GM21367 (cell line): ENCODE data around the gene SEPTIN14.
"Not testable (repeated sequence)": the region's sequence is repeated elsewhere in the genome, so short reads cannot be mapped to it uniquely, and the experiment has no call there.

ENCODE experiments used
- ATAC-seq: cut with Tn5 transposase; IDR thresholded peaks from one replicate; pipeline ENCODE4 v1.9.1; 2021; ENCODE audit not compliant: unreplicated experiment

The SEPTIN14 gene

GRCh38 chr7:55862652-55863051 lies at the start of gene SEPTIN14:
SEPTIN14 (minus strand) TSS chr7:55862752; CDS start chr7:55861996, 756 bp downstream.
- not testable (repeated sequence) for ATAC-seq

- peak; percentile 91 for ATAC-seq
These were observed 41.6 kb upstream of the SEPTIN14 start for GRCh38 chr7:55903985-55904759.

DNA sequence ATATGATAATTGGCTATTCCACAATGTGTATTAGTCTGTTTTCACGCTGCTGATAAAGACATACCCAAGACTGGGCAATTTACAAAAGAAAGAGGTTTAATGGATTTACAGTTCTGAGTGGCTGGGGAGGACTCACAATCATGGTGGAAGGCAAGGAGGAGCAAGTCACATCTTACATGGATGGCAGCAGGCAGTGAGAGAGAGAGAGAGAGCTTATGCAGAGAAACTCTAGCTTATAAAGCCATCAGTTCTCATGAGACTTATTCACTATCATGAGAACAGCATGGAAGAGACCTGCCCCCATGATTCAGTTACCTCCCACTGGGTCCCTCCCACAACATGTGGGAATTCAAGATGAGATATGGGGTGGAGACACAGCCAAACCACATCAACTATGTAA lies 38.5 kb upstream of the SEPTIN14 start:
- ATAC-seq: not testable (repeated sequence)

GRCh38 chr7:55898287-55898686 lies 35.7 kb upstream of the SEPTIN14 start:
- no peak for ATAC-seq

DNA sequence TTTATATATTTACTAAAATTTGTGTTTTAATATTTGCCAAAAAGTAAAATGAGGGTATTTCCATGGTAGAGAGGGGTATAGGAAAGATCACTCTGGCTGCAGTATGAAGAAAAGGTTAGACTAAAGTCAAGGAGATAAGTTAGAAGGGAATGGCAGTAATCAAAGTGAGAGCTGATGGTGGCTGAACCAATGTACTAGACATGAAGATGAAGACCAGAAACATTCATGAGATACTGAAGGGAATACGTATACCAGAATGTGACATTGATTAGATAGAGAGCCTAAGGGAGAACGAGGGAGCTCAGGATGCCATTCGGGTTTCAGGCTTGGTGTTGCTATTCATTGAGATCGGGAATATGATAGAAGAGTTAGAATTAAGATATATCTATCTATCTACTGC lies 32.5 kb upstream of the SEPTIN14 start:
- ATAC-seq: no peak

DNA sequence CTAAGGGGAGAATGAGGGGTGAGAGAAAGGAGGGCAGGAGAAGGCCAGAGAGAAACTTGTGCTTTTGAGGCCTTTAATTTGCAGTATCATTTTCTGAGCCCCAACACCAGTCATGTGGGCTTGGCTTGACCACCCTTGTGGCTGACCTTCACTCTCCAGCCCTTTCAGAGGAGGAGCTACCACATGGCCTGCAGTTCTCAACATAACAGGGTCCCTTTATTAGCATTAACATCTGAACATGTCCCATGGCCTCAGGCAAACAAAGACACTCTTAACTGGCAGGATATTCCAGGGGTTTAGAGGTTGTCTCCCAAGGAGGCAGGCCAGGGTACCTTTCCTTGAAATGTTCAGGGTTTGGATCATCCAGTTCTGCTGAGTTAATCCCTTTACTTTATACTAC lies 31.4 kb upstream of the SEPTIN14 start:
- no peak for ATAC-seq

DNA sequence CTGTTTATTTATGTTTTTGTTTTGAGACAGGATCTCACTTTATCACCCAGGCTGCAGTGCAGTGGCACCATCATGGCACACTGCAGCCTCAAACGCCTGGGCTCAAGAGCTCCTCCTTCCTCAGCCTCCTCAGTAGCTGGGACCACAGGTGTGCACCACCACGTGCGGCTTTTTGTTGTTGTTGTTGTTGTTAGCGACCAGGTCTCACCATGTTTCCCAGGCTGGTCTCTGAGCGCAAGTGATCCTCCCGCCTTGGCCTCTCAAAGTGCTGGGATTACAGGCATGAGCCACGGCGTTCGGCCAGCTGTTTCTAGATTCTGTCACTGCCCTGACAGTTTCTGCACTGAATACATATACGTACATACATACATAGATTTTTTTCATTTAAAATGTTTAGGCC lies 25.8 kb upstream of the SEPTIN14 start:
- not testable (repeated sequence) for ATAC-seq

GRCh38 chr7:55887821-55888247 lies 25.3 kb upstream of the SEPTIN14 start:
- no peak for ATAC-seq

GRCh38 chr7:55884321-55884720 lies 21.8 kb upstream of the SEPTIN14 start:
- no peak for ATAC-seq

DNA sequence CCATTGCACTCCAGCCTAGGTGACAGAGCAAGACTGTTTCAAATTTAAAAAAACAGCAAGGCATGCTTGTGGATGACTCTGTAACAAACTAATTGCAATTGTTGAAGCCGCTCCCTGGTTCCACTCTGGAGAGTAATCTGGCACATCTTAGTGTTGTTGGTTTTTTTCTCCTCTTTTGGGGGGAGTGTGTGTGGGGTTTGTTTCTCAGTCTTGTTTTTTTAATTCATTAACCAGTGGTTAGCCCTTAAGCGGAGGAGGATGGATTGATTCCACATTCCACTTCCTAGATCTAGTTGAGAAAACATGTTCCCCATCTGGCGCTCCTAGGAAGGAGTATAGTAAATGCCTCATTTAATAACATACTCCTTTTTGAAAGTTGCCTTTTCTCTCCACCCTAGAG lies 16.1 kb upstream of the SEPTIN14 start:
- no peak for ATAC-seq

DNA sequence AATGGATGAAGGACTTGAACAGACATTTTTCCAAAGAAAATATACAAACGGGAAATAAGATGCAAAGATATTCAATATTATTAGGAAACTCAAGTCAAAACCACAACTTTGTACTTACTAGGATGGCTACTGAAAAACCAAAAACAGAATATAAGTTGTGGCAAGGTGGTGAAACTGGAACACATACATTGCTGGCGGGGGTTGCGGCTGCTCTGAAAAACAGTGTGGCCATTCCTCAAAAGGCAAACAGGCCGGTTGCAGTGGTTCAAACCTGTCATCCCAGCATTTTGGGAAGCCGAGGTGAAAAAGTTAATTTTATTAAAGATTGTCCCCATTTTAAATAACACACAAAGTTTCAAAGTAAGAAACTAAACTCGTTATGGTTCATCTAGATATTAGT lies 14.8 kb upstream of the SEPTIN14 start:
- no peak for ATAC-seq

DNA sequence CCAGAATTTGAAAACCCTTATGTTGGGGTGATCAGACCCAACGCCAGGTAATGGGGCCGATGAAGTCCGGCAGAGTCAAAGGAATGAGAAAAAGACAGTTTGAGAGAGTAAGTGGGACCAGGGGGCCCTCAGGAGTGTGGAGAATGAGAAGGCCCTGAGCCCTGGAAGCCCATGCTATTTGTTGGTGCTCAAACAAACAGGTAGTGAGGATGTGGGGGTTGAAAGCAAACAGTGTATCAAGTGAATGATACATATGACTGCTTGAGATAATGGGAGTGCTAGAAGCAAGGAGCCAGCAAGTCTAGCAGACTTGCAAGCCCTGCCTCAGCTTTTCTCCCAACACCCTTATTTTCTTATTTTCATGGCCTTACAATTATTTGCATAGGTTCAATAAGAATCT lies 11.2 kb upstream of the SEPTIN14 start:
- no peak for ATAC-seq

- no peak for ATAC-seq
These were observed 9.5 kb upstream of the SEPTIN14 start for GRCh38 chr7:55871932-55872485.

GRCh38 chr7:55868989-55869388 lies 6.4 kb upstream of the SEPTIN14 start:
- not testable (repeated sequence) for ATAC-seq

- ATAC-seq: not testable (repeated sequence)
These were observed 17.4 kb downstream of the SEPTIN14 start for GRCh38 chr7:55845164-55845563.

DNA sequence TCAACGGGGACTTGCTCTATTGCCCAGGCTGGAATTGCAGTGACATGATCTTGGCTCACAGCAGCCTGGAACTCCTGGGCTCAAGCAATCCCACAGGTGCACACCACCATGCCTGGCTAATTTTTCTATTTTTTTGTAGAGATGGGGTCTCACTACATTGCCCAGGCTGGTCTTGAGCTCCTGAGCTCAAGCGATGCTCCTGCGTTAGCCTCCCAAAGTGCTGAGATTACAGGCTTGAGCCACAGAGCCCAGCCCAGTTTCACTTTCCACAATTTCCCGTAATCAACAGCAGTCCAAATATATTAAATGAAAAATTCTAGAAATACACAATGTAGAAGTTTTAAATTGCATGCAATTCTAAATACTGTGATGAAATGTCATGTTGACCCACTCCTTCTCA lies 24.0 kb downstream of the SEPTIN14 start:
- ATAC-seq: no peak

DNA sequence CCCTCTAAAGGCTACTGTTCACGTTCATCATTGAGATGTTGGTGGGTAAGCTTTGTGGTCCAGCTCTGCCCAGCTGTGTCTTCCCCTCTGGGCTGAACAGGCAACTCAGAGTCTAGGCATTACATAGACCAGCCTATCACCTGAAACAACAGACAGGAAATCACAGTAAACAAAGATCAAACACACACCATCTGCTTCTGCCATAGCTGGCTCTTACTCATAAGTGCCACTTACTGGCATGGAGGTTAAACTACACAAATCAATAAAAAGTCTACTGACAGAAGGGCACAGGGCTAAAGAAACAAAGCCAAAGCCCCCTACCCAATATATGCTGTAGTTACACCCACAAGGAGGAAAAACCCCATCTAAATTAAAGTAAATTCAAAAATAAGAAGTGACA lies 35.0 kb downstream of the SEPTIN14 start:
- ATAC-seq: no peak

DNA sequence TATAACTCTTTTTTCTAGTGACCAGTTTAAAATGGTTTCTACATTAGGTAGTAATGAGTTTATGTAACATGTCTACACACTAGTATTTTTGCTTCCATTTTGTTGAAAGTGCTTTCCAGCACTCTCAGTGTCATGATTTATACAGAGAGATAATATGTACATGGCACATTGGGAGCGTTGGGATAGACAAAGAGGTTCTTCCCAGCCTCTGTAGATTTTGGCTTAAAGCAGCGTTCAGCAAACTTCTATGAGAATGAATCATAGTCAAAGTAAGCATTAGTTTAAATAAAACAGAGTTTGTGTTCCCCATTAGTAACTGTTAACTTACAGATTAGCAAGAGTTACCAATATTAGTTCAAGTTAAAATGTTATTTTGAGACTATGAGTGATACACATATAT lies 43.9 kb downstream of the SEPTIN14 start:
- no peak for ATAC-seq

- ATAC-seq: not testable (repeated sequence)
These were observed 65.3 kb downstream of the SEPTIN14 start for GRCh38 chr7:55797260-55797659.

DNA sequence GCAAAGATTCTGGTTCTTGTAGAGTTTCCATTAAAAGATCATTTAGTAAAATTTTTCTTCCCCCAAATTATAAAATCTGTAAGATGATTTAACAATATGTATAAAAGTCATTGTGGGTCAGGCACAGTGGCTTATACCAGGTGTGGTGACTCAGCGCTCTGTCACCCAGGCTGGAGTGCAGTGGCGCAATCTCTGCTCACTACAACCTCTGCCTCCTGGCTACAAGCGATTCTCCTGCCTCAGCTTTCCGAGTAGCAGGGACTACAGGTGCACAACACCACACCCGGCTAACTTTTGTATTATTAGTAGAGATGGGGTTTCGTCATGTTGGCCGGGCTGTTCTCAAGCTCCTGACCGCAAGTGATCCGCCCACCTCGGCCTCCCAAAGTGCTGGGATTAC lies 68.0 kb downstream of the SEPTIN14 start:
- ATAC-seq: no peak

DNA sequence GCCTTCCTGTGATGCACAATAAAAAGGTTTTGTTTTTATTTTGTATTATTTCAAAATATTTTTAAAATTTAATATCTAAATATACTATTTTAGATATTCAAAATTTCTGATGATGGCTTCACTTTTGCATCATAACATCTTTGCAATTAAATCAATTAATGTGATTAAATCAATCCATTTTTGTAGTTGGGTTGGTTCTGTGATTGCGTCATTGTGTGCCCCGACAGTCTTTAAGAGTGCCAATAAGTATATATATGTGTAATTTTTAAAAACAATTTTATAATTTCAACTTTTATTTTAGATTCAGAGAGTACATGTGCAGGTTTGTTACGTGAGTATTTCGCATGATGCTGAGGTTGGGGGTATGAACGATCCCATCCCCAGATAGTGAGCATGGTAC lies 70.5 kb downstream of the SEPTIN14 start:
- ATAC-seq: no peak

DNA sequence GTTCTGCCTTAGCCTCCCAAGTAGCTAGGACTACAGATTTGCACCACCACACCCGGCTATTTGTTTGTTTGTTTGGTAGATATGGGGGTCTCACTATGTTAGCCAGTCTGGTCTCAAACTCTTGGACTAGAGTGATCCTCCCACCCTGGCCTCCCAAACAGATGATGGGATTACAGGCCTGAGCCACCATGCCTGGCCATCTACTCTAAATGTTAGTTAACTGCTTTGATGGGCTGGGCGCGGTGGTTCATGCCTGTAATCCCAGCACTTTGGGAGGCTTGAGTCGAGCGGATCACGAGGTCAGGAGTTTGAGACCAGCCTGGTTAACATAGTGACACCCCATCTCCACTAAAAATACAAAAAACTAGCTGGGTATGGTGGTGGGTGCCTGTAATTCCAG lies 74.8 kb downstream of the SEPTIN14 start:
- ATAC-seq: no peak

DNA sequence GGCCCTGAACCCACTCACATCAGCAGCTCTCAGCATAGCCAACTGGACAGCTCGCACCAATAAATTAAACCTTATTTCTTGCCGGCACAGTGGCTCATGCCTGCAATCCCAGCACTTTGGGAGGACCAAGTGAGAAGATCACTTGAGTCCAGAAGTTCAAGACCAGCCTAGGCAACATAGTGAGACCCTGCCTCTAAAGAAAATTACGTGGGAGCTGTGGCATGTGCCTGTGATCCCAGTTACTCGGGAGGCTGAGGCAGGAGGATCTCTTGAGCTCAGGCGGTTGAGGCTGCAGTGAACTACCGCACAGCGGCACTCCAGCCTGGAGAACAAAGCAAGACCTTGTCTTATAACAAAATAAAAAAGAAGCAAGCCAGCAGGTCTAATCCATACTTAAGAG lies 75.7 kb downstream of the SEPTIN14 start:
- no peak for ATAC-seq
